ENCODE measurements around the gene CHD2. TPM values are rescaled to one million over a fixed set of nuclear protein-coding genes. Genes with fewer than 3 reads are reported as not detected.

CHD2 gene
- polyA plus RNA-seq, 2 of the 4 experiments (the other 2 are of a cell fraction) = 29.5 to 68.2 TPM

- TF ChIP-seq, protein P1, sequence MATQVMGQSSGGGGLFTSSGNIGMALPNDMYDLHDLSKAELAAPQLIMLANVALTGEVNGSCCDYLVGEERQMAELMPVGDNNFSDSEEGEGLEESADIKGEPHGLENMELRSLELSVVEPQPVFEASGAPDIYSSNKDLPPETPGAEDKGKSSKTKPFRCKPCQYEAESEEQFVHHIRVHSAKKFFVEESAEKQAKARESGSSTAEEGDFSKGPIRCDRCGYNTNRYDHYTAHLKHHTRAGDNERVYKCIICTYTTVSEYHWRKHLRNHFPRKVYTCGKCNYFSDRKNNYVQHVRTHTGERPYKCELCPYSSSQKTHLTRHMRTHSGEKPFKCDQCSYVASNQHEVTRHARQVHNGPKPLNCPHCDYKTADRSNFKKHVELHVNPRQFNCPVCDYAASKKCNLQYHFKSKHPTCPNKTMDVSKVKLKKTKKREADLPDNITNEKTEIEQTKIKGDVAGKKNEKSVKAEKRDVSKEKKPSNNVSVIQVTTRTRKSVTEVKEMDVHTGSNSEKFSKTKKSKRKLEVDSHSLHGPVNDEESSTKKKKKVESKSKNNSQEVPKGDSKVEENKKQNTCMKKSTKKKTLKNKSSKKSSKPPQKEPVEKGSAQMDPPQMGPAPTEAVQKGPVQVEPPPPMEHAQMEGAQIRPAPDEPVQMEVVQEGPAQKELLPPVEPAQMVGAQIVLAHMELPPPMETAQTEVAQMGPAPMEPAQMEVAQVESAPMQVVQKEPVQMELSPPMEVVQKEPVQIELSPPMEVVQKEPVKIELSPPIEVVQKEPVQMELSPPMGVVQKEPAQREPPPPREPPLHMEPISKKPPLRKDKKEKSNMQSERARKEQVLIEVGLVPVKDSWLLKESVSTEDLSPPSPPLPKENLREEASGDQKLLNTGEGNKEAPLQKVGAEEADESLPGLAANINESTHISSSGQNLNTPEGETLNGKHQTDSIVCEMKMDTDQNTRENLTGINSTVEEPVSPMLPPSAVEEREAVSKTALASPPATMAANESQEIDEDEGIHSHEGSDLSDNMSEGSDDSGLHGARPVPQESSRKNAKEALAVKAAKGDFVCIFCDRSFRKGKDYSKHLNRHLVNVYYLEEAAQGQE (IDR thresholded peaks at IDR 0.05) = no peak
- TF ChIP-seq POLR2A (IDR thresholded peaks at IDR 0.05; ENCODE audit: low read length) = peak; percentile 85
- peak; percentile 73; the same call in 1 of the 2 replicates for TF ChIP-seq RARB (CRISPR knock-in tag; IDR thresholded peaks at IDR 0.05)
- peak; percentile 71; the same call in 1 of the 2 replicates for TF ChIP-seq EHF (CRISPR knock-in tag; IDR thresholded peaks at IDR 0.05)
- TF ChIP-seq RAD21 (conservative IDR thresholded peaks at IDR 0.05 in 1 of 2, IDR thresholded peaks at IDR 0.05 in 1 of 2) = no peak
- 0 out of 2 replicates have a peak, but pooled peaks have one; percentile 39 for TF ChIP-seq FOSB (CRISPR knock-in tag; IDR thresholded peaks at IDR 0.05)
- TF ChIP-seq, protein P2, sequence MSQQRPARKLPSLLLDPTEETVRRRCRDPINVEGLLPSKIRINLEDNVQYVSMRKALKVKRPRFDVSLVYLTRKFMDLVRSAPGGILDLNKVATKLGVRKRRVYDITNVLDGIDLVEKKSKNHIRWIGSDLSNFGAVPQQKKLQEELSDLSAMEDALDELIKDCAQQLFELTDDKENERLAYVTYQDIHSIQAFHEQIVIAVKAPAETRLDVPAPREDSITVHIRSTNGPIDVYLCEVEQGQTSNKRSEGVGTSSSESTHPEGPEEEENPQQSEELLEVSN (IDR thresholded peaks at IDR 0.05; ENCODE audit: borderline replicate concordance, low read depth) = no peak
- TF ChIP-seq CHD4 (IDR thresholded peaks at IDR 0.05; ENCODE audit: borderline replicate concordance) = no peak
- no peak for TF ChIP-seq EHMT2 (IDR thresholded peaks at IDR 0.05; ENCODE audit: low read depth)
- no peak for TF ChIP-seq HMGXB4 (CRISPR knock-in tag; IDR thresholded peaks at IDR 0.05; ENCODE audit: borderline replicate concordance)
- TF ChIP-seq, protein P3, sequence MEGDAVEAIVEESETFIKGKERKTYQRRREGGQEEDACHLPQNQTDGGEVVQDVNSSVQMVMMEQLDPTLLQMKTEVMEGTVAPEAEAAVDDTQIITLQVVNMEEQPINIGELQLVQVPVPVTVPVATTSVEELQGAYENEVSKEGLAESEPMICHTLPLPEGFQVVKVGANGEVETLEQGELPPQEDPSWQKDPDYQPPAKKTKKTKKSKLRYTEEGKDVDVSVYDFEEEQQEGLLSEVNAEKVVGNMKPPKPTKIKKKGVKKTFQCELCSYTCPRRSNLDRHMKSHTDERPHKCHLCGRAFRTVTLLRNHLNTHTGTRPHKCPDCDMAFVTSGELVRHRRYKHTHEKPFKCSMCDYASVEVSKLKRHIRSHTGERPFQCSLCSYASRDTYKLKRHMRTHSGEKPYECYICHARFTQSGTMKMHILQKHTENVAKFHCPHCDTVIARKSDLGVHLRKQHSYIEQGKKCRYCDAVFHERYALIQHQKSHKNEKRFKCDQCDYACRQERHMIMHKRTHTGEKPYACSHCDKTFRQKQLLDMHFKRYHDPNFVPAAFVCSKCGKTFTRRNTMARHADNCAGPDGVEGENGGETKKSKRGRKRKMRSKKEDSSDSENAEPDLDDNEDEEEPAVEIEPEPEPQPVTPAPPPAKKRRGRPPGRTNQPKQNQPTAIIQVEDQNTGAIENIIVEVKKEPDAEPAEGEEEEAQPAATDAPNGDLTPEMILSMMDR (IDR thresholded peaks at IDR 0.05) = no peak
- no peak for TF ChIP-seq POLR2AphosphoS2 (conservative IDR thresholded peaks at IDR 0.05; ENCODE audit: low read length)
- TF ChIP-seq PHF8 (IDR thresholded peaks at IDR 0.05; ENCODE audit: borderline replicate concordance, low read depth) = 0 out of 2 replicates have a peak, but pooled peaks have one; percentile 59
- TF ChIP-seq PBX3 (IDR thresholded peaks at IDR 0.05) = peak; percentile 98
- TF ChIP-seq NFE2L2 (conservative IDR thresholded peaks at IDR 0.05; ENCODE audit: low read length) = no peak
- peak; percentile 79 to 84; a peak in 4 of 5 replicates for TF ChIP-seq JUN (IDR thresholded peaks at IDR 0.05)
- TF ChIP-seq HOXB5 (CRISPR knock-in tag; IDR thresholded peaks at IDR 0.05) = no peak
- TF ChIP-seq FOXS1 (CRISPR knock-in tag; IDR thresholded peaks at IDR 0.05) = no peak
- TF ChIP-seq TFCP2L1 (CRISPR knock-in tag; IDR thresholded peaks at IDR 0.05) = peak; percentile 30; the same call in 1 of the 2 replicates
- TF ChIP-seq ESRRA (IDR thresholded peaks at IDR 0.05; ENCODE audit: borderline replicate concordance, low read length) = 0 out of 2 replicates have a peak, but pooled peaks have one; percentile 12
- peak; percentile 84 for TF ChIP-seq TP53 (CRISPR knock-in tag; IDR thresholded peaks at IDR 0.05)
- TF ChIP-seq GATA3 (IDR thresholded peaks at IDR 0.05; ENCODE audit: borderline replicate concordance) = 0 out of 2 replicates have a peak, but pooled peaks have one; percentile 33
- TF ChIP-seq ZNF302 (CRISPR knock-in tag; IDR thresholded peaks at IDR 0.05) = no peak
- TF ChIP-seq MAX (IDR thresholded peaks at IDR 0.05) = peak; percentile 73
These were observed 18.1 kb upstream of the CHD2 start (continued) for GRCh38 chr15:92881802-92882696.

Data from A549 (cell line).